MM.1S (cell line): ENCODE data around the gene FAHD2A.

ENCODE experiments used
- CTCF ChIP-seq: fragments of 300-600 bp; sonication (generic); IDR thresholded peaks from 2 replicates; pipeline ENCODE4 v1.5.1; 2016; ENCODE audit warnings: antibody characterized with exemption, low read length, mixed read lengths
- EZH2 ChIP-seq: fragments of 300-600 bp; sonication (generic); optimal IDR thresholded peaks from 2 replicates; pipeline ENCODE3; 2017; ENCODE audit warnings: low read depth, mild to moderate bottlenecking, antibody characterized with exemption, low read length, mixed read lengths
- EZH2phosphoT487 ChIP-seq: fragments of 300-600 bp; sonication (generic); IDR thresholded peaks from 2 replicates; pipeline ENCODE4 v1.6.1; 2018; ENCODE audit warnings: antibody characterized with exemption, low read length

- TF ChIP-seq CTCF (no peak), EZH2 (no peak), EZH2phosphoT487 (no peak)
Measured at GRCh38 chr2:95380731-95381130, 21.8 kb upstream of the FAHD2A start.
